HG02885 (cell line): Measurements from ENCODE around the gene KANSL1L.

Experiments used
- ATAC-seq: cut with Tn5 transposase; IDR thresholded peaks from one replicate; pipeline ENCODE4 v1.9.1; 2021; ENCODE audit warnings: mild to moderate bottlenecking; ENCODE audit not compliant: unreplicated experiment, poor library complexity

KANSL1L gene

DNA sequence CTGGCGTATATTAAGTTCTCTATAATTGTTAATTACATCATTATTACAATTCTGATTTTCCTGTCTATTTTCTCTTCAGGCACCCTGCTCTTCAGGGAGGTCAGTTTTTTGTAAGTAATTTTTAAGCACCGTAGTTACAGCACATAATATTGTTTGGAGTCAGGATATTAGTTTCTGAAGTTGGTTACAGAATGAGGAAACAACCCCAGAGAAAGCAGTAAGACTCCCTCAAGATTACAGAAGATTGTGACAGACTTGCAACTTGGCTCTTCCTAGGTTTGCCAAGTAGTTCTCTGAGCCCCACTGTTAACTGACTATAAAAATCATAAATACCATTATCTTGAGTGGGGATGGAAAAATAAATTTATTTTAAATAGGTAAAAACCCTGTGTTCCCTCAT lies 167.8 kb downstream of the KANSL1L start:
- ATAC-seq, result no peak

DNA sequence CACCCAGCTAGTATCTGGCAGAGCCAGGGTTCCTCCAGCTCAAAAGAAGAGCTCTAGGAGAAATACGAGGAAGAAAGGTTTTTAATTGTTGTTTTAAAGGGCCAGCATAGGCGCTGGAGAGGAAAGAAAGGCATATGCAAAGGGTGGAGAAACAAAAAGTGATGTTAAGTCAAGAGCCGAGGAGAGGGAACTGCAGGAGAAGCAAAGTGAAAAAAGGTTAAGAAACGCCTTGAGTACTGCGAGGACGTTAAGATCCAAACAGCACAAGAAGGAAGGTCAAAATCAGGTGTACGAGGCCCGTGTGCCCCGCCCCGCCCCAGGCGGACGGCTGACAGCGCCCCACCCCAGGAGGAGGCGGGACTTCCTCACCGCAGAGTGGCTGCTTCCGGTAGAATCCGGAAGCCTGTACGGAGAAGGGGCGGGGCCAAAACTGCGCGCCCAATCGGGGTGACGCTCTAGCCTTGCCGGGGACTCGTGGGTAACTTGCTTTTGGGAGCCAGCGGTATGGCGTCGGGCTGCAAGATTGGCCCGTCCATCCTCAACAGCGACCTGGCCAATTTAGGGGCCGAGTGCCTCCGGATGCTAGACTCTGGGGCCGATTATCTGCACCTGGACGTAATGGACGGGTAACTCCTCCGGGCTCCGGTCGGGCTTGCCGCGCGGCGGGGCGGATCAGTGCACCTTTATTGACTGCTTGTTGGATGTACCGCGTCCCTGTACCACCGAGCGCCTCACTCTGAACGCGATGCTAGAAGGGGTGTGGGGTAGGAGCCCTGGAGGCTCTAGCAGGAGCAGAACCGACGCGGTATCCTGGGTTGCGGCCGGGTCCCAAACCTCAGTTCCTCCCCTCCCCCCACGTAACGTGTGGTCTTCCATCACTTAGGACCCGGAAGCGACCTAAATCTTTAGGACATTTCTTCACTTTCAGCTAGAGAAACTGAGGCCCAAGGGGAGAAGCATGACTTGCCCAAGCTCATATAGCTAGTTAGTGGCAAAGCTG lies 168.8 kb downstream of the KANSL1L start, which contains the start of gene RPE:
TSS of gene RPE (plus strand) at position 481 of the 1,000 bp plus-strand sequence. CDS start at position 505, 24 bp downstream.
- ATAC-seq, result peak; percentile 99

GRCh38 chr2:210000464-210001324 lies 170.5 kb downstream of the KANSL1L start:
- ATAC-seq, result no peak

GRCh38 chr2:209998596-209998995 lies 172.6 kb downstream of the KANSL1L start:
- ATAC-seq, result no peak

DNA sequence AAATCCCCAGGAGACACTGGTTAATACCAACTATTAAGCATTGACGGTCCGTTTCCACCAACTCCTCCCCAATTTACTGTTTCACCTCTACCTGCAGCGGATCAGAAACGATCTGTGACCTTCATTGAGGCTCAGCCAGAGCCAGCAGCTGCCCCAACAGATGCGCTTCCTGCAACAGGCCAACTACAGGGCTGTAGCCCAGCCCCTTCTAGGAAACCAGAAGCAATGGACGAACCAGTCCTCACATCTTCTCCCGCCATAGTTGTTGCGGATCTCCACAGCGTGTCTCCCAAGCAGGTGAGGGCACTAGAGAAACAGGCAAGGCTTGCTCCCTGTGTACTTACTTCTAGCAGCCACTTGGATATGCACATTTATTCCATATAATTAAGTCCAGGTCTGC lies 177.2 kb downstream of the KANSL1L start:
- no peak for ATAC-seq

DNA sequence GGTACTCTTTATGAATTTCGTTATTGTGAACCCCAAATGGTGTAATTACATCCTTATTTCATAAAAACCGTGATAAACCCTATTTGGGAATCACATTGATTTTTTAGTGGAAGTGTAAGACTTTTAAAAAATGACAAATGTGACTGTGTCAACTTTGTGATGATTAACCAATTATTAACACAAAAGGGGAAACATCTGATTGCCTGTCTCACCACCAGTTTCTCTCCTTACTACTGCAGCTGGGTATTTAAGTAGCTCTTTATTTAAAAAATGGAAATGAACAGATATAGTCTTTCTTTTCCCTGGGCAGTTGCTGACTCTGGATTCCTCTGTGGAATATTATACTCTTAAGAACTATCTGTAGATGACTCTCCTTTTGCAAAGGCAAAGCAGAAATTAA lies 180.4 kb downstream of the KANSL1L start:
- ATAC-seq, result no peak

GRCh38 chr2:209988010-209988409 lies 183.2 kb downstream of the KANSL1L start:
- ATAC-seq, result peak; percentile 44

DNA sequence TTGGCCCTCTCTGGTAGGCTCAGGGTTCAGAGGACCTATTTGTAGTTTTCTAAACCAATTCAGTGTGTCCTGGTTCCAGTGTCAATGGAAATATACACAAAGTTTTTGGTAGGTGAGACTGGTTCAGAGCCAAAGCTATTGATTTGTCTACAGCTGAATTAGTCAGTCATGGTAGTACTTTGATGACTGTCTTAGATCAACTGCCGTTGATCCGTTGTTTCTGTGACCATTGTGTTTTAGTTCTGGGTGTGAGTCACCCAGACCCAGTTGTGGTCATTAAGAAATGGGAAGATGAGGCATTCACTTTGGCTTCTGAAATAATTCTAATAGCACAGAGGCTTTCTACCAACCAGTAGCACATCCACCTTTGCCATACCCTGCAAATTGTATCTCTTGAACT lies 184.8 kb downstream of the KANSL1L start:
- no peak for ATAC-seq

DNA sequence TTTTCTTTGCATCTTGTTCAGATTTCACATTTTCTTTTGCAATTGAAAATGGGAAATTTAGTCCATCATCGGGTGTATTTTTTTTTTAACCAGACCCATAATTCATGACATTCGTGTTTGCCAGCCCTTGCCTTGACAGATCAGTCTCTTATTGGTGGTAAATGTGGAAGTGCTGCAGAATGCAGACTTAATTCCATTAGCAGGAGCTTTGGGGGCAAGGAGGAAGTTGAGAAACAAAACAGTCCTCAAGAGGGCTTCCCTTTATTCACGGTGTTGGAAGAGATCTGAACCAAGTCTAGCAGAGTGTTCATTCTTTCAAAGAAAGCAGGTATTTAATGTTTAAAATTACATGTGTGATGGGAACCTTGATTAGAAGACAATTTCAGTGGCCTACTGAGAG lies 185.3 kb downstream of the KANSL1L start:
- ATAC-seq, result no peak

- no peak for ATAC-seq
These were observed 186.9 kb downstream of the KANSL1L start for GRCh38 chr2:209984291-209984690.

DNA sequence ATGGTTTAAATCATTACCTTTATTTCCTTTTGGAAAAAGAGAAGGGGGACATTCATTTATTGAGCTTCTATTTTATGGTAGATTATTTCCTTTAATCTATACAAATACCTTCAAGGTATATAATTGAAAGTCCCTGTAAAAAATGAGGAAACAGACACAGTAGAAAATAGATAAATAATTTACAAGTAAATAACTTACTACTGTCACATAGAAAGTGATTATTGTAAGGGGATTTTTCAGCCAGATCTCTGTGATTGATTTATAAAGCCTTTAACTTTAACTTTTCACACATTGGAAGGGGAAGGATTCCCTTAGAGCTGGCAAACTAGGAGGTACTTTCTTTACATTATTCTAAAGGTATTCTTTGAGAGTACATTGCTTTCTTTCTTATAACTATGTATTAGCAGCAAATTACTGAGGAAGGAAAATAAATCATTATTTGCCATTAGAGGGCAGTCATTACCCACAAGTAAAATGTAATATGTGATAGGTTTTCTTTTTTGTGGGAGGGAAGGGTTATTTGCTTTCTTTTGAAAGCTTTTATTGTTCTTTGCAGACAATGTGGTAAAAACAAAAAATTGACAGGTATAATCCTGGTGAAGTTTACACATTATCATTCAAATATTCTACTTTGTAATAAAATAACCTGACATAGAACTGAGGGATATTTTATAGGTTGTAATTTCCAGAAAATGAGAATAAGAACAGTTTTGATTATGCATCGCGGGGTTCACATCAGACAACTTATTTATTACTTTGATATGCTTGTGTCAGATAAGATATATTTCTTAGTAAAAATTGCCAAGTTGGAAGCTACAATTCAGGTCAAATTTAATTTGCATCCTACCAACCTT lies 193.6 kb downstream of the KANSL1L start:
- no peak for ATAC-seq

DNA sequence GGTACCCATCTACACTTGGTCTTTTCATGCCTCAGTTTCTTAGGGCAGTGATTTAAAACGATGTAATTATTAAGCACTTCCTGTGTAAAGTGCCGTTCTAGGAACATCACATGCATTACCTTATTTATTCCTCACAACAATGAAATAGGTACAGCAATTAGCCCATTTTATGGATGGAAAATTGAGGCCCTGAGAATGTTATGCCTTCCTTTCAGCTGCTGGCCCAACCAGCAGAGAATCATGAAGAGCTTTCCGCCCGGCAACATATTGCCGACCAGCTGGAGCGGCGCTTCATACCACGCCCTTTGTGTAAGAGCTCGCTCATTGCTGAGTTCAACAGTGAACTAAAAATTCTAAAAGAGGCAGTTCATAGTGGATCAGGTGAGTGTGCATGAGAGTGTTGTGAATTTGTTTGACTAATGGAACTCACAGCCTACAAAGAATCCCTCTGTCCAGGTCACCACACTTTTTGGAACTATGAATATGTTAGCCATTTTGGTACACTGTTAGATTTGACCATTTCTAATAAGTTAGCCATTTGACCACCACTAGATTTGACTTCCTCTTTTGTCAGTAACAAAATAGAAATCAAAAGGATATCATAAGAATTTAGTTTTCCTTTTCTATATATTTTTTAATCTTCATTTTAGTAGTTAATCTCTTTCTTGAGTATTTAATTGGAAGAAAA lies 194.4 kb downstream of the KANSL1L start:
- no peak for ATAC-seq

DNA sequence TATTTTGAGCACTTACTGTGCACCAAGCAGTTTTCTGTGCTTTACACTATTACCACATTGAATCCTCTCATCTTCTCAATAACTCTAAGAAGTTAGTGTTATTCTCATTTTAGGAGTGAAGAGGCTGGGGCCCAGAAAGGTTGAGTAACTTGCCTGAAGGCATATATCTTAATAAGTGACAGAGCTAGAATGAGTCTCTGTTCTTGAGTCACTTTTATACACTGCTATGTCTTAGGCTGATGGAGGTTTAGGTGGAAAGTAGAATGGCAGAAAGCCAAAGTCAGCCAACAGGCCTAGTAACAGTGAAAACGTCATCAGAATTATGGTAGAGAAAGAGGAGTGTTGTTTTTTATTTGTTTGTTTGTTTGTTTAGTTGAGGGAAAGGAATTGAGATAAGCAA lies 196.6 kb downstream of the KANSL1L start:
- no peak for ATAC-seq

GRCh38 chr2:209973328-209973727 lies 197.9 kb downstream of the KANSL1L start:
- ATAC-seq, result no peak
